HCT116 (cell line): ENCODE results near the gene MESP2. TPM values are rescaled to one million over a fixed set of nuclear protein-coding genes. Genes with fewer than 3 reads are reported as not detected.

Experiments
- ATAC-seq: fragments of 200-7000 bp; cut with Tn5 transposase; 2 replicates; pipeline ENCODE4 v1.9.1; 2020; ENCODE audit warnings: mild to moderate bottlenecking, moderate library complexity
- BruUV-seq: library from RNA; stranded (reverse); fragments of 400-500 nt; replicated peaks from 2 replicates; lab custom pipeline; 2021; lab: Mats Ljungman, UMichigan
- CTCF ChIA-PET: fragments of 300-600 bp; sonication (Branson Sonifier 250); formaldehyde crosslinking; loops from one replicate; lab custom pipeline; 2021; ENCODE audit warnings: antibody characterized with exemption; lab: Charles Lee
- POLR2A ChIA-PET: fragments of 300-600, 350-600 bp; sonication (Branson Sonifier 250); formaldehyde crosslinking; loops from one replicate; lab custom pipeline; 2021; ENCODE audit warnings: antibody characterized with exemption; lab: Charles Lee
- RAD21 ChIA-PET, 2 experiments: fragments of 300-600 bp; sonication (Branson Sonifier 250); formaldehyde crosslinking; loops; one replicate each; lab custom pipeline; 2023; ENCODE audit warnings: low total read pairs in 2 of 2; ENCODE audit not compliant: uncharacterized antibody in 2 of 2, unreplicated experiment in 2 of 2, low non-redundant PET in 1 of 2; lab: Charles Lee
- DNase-seq: peaks from one replicate; pipeline ENCODE4 v3.0.0-alpha.2; 2010; ENCODE audit warnings: low read depth, low spot score
- H2AFZ ChIP-seq: fragments of 200-600 bp; shearing (Covaris generic), sonication (generic); 2 replicates; pipeline ENCODE4 v1.6.1; 2017; ENCODE audit warnings: low read depth, mixed run types, mixed read lengths, antibody characterized with exemption, low read length; ENCODE audit not compliant: poor library complexity, severe bottlenecking
- H3K27ac ChIP-seq: 2 replicates; pipeline ENCODE4 v1.5.1; 2012; ENCODE audit warnings: low read depth, low read length
- H3K27me3 ChIP-seq: fragments of 200-600 bp; sonication (generic); 2 replicates; pipeline ENCODE4 v1.6.1; 2016; ENCODE audit warnings: mixed run types, low read length, mixed read lengths; ENCODE audit not compliant: insufficient read depth
- H3K36me3 ChIP-seq, 2 experiments: fragments of 200-500 bp in 1 of 2; fragments of 200-600 bp in 1 of 2; sonication (Bioruptor generic) in 1 of 2; sonication (generic) in 1 of 2; 2 replicates each; pipeline versions ENCODE4 v1.5.1 to v1.6.1; 2014 to 2016; ENCODE audit warnings: low read length in 2 of 2, inconsistent platforms in 1 of 2, mixed read lengths in 1 of 2, mixed run types in 1 of 2; ENCODE audit not compliant: insufficient read depth in 2 of 2, control insufficient read depth in 1 of 2
- H3K4me1 ChIP-seq, 2 experiments: fragments of 200-600 bp in 1 of 2; sonication (generic) in 1 of 2; 2 replicates each; pipeline versions ENCODE4 v1.5.1 to v1.6.1; 2012 to 2017; ENCODE audit warnings: low read length in 2 of 2, inconsistent platforms in 1 of 2, mild to moderate bottlenecking in 1 of 2, mixed read lengths in 1 of 2, mixed run types in 1 of 2, moderate library complexity in 1 of 2; ENCODE audit not compliant: insufficient read depth in 2 of 2, control insufficient read depth in 1 of 2
- H3K4me2 ChIP-seq: fragments of 200-600 bp; sonication (generic); 2 replicates; pipeline ENCODE4 v1.6.1; 2017; ENCODE audit warnings: mixed run types, low read length, mixed read lengths
- H3K4me3 ChIP-seq, 2 experiments: fragments of 200-600 bp in 1 of 2; sonication (generic) in 1 of 2; replicated peaks in 1 of 2; 2 replicates each; pipeline ENCODE4 v1.5.1; 2011 to 2016; ENCODE audit warnings: low read length in 2 of 2, control low read depth in 1 of 2, low read depth in 1 of 2, mild to moderate bottlenecking in 1 of 2, mixed read lengths in 1 of 2, mixed run types in 1 of 2
- H3K79me2 ChIP-seq: fragments of 200-600 bp; sonication (generic); 2 replicates; pipeline ENCODE4 v1.6.1; 2017; ENCODE audit warnings: mild to moderate bottlenecking, mixed run types, low read length, moderate library complexity, mixed read lengths; ENCODE audit not compliant: insufficient read depth
- H3K9ac ChIP-seq: fragments of 200-600 bp; sonication (generic); 2 replicates; pipeline ENCODE4 v1.6.1; 2016; ENCODE audit warnings: low read length, mixed read lengths
- H3K9me2 ChIP-seq: fragments of 200-600 bp; sonication (generic), shearing (Covaris generic); 2 replicates; pipeline ENCODE4 v1.6.1; 2017; ENCODE audit warnings: mixed run types, mild to moderate bottlenecking, moderate library complexity; ENCODE audit not compliant: insufficient read depth
- H3K9me3 ChIP-seq, 2 experiments: fragments of 200-500 bp in 1 of 2; fragments of 200-600 bp in 1 of 2; sonication (Bioruptor generic) in 1 of 2; sonication (generic) in 1 of 2; 2 replicates each; pipeline ENCODE4 v1.6.1; 2014 to 2017; ENCODE audit warnings: low read length in 2 of 2, mixed read lengths in 2 of 2, inconsistent platforms in 1 of 2, low read depth in 1 of 2, mild to moderate bottlenecking in 1 of 2, mixed run types in 1 of 2, moderate library complexity in 1 of 2; ENCODE audit not compliant: control insufficient read depth in 1 of 2, insufficient read depth in 1 of 2
- H4K20me1 ChIP-seq: fragments of 200-600 bp; sonication (generic), shearing (Covaris generic); 2 replicates; pipeline ENCODE4 v1.6.1; 2017; ENCODE audit warnings: mixed run types, mild to moderate bottlenecking, moderate library complexity; ENCODE audit not compliant: insufficient read depth
- CBX3 ChIP-seq: IDR thresholded peaks from 2 replicates; pipeline ENCODE4 v1.6.1; 2012; ENCODE audit warnings: low read depth
- EGR1 ChIP-seq: IDR thresholded peaks from 2 replicates; pipeline ENCODE4 v1.6.1; 2012; ENCODE audit warnings: low read depth
- EZH2 ChIP-seq: fragments of 200-600 bp; sonication (generic); IDR thresholded peaks from 2 replicates; pipeline ENCODE4 v1.6.1; 2017; ENCODE audit warnings: antibody characterized with exemption, mixed run types
- EZH2phosphoT487 ChIP-seq: fragments of 200-600 bp; IDR thresholded peaks from 2 replicates; pipeline ENCODE4 v1.6.1; 2018; ENCODE audit warnings: antibody characterized with exemption, borderline replicate concordance
- FOSL1 ChIP-seq: IDR thresholded peaks from 2 replicates; pipeline ENCODE4 v1.6.1; 2012; ENCODE audit warnings: low read depth
- POLR2A ChIP-seq: IDR thresholded peaks from 2 replicates; pipeline ENCODE4 v1.7.0; 2011; ENCODE audit warnings: borderline replicate concordance; ENCODE audit not compliant: insufficient read depth, insufficient read length; ENCODE audit errors: extremely low read depth
- SIN3A ChIP-seq: IDR thresholded peaks from 2 replicates; pipeline ENCODE4 v1.6.1; 2012; ENCODE audit warnings: low read depth
- SRF ChIP-seq: IDR thresholded peaks from 2 replicates; pipeline ENCODE4 v1.6.1; 2012; ENCODE audit warnings: low read depth
- ZFX ChIP-seq: fragments of 450-650 bp; IDR thresholded peaks from 2 replicates; pipeline ENCODE4 v1.6.1; 2017
- ZNF274 ChIP-seq: fragments of 200-500 bp; sonication (Bioruptor generic); IDR thresholded peaks from 2 replicates; pipeline ENCODE4 v1.6.1; 2014; ENCODE audit warnings: mild to moderate bottlenecking, low read depth, low read length, inconsistent platforms
- intact Hi-C: fragments of 100-400 bp; cut with micrococcal nuclease; formaldehyde crosslinking; loops from 2 replicates; pipeline ENCODE4 v1.10.0; 2022
- total RNA-seq: library from RNA; stranded (reverse); gene quantifications from one replicate; pipeline ENCODE4 v1.2.1, GENCODE V29; 2021; ENCODE audit not compliant: unreplicated experiment
- TF ChIP-seq, protein P1 (sequence below): IDR thresholded peaks from 2 replicates; pipeline ENCODE4 v1.6.1; 2012; ENCODE audit warnings: low read depth

The MESP2 gene
- total RNA-seq, 1 experiment from 2014 or later = 0.20 TPM

DNA sequence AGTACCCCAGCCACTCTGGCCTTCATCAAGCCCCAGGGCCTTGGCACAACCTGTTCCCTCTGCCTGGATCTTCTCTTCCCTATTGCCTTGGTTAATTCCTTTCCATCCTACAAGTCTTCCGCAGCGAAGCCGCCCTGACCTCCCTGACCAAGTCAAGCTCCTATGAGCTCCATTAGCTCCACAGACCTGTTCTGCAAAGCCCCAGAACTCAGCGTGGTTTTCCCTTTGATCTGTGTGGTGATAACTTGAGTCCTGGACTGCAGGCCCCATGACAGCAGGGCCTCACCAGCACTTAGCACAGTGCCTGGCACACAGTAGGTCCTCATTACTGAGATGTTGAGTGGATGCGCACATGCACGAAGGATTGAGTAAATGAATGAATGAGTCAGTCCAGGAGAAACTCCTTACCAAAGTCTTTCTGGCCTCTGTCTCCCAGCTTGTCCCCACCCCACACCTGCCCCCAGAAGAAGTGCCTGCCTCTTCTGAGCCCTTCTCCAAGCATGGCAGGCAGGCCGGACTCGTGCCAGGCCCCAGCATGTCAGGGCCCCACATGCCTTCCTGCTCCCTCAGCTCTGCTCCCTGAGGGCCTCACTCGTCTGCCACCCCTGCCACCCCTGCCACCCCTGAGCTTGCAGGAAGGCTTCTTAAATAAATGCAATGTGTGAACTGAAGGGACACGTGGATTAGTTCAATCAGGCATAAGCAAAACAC lies 32.2 kb downstream of the MESP2 start:
- RAD21 ChIA-PET = no interaction called here
- H3K4me2 ChIP-seq = no peak overlapping the region
- no peak for DNase-seq
- no peaks in the 10 kb centered on the region for H3K79me2 ChIP-seq
- H3K9me2 ChIP-seq = no peaks in the 10 kb centered on the region
- CTCF ChIA-PET = no interaction called here
- TF ChIP-seq SRF (no peak), ZFX (no peak), CBX3 (no peak), EZH2phosphoT487 (no peak), SIN3A (no peak), FOSL1 (no peak), POLR2A (no peak), ZNF274 (no peak), EGR1 (no peak), EZH2 (no peak)
- TF ChIP-seq, protein P1, sequence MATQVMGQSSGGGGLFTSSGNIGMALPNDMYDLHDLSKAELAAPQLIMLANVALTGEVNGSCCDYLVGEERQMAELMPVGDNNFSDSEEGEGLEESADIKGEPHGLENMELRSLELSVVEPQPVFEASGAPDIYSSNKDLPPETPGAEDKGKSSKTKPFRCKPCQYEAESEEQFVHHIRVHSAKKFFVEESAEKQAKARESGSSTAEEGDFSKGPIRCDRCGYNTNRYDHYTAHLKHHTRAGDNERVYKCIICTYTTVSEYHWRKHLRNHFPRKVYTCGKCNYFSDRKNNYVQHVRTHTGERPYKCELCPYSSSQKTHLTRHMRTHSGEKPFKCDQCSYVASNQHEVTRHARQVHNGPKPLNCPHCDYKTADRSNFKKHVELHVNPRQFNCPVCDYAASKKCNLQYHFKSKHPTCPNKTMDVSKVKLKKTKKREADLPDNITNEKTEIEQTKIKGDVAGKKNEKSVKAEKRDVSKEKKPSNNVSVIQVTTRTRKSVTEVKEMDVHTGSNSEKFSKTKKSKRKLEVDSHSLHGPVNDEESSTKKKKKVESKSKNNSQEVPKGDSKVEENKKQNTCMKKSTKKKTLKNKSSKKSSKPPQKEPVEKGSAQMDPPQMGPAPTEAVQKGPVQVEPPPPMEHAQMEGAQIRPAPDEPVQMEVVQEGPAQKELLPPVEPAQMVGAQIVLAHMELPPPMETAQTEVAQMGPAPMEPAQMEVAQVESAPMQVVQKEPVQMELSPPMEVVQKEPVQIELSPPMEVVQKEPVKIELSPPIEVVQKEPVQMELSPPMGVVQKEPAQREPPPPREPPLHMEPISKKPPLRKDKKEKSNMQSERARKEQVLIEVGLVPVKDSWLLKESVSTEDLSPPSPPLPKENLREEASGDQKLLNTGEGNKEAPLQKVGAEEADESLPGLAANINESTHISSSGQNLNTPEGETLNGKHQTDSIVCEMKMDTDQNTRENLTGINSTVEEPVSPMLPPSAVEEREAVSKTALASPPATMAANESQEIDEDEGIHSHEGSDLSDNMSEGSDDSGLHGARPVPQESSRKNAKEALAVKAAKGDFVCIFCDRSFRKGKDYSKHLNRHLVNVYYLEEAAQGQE = no peak
- TF ChIP-seq, all 23 proteins: peak for 0
- no peaks in the 10 kb centered on the region for H4K20me1 ChIP-seq
- H3K27ac ChIP-seq = no peak overlapping the region
- H3K36me3 ChIP-seq = no peaks in the 10 kb centered on the region
- peaks cover 4 to 21% of the 10 kb centered on the region in 2 experiments; a peak in 2 of 4 replicates for H3K4me1 ChIP-seq
- BruUV-seq = no TSS peak
- H3K9ac ChIP-seq = no peak overlapping the region
- H2AFZ ChIP-seq = no peak overlapping the region
- POLR2A ChIA-PET = no interaction called here
- no peak for ATAC-seq
- H3K9me3 ChIP-seq = no peaks in the 10 kb centered on the region
- intact Hi-C loops = no loop called here
- no peaks in the 10 kb centered on the region for H3K27me3 ChIP-seq
- H3K4me3 ChIP-seq = no peak overlapping the region
